ENCODE results near the gene NUMA1. TPM values are rescaled to one million over a fixed set of nuclear protein-coding genes. Genes with fewer than 3 reads are reported as not detected.

The NUMA1 gene
- total and polyA plus RNA-seq, 3 experiments from 2014 or later: 73.5 to 110 (median 106) TPM

- Histone ChIP-seq H3K27me3 (ENCODE audit: insufficient read depth, low read length, poor library complexity, severe bottlenecking) (no peaks in the 10 kb centered on the region), H3K9me3 (ENCODE audit: low read length) (no peaks in the 10 kb centered on the region), H3K36me3 (ENCODE audit: insufficient read depth, low read length) (peaks cover 25% of the 10 kb centered on the region), H3K4me1 (ENCODE audit: insufficient read depth, low read length) (peaks cover 31% of the 10 kb centered on the region), H3K4me3 (ENCODE audit: low read length) (no peak overlapping the region), H3K27ac (ENCODE audit: low read depth, low read length) (no peak overlapping the region)
- no peak for DNase-seq
- ChIA-PET POLR2A (interaction anchor here (1.1 kb wide), 1 partner anchor 12 kb away, joined by 4 read pairs; the partner anchor contains the start of gene ANAPC15), CTCF (interaction anchor here (1.3 to 2.8 kb wide), 4 partner anchors 9 to 75 kb away, joined by 4 to 14 read pairs (median 8); no protein-coding TSS in a partner anchor)
- H3K4me1 Mint-ChIP-seq: peaks cover 37 to 47% (median 43%) of the 10 kb centered on the region in 3 donors
- no peaks in the 10 kb centered on the region for H3K9me3 Mint-ChIP-seq
- H3K27me3 Mint-ChIP-seq: no peaks in the 10 kb centered on the region
- H3K36me3 Mint-ChIP-seq: peaks cover 0 to 52% (median 0%) of the 10 kb centered on the region in 3 donors
- peak overlapping the region in 5 of 8 donors; percentile 17 to 95 (median 67) for H3K27ac Mint-ChIP-seq
- peak overlapping the region in 1 of 7 donors; percentile 51 for H3K4me3 Mint-ChIP-seq
Measured at GRCh38 chr11:72100009-72100408, 19.7 kb upstream of the NUMA1 start.

- peak overlapping the region in 3 of 8 donors; percentile 22 to 43 (median 36) for H3K27ac Mint-ChIP-seq
- POLR2A ChIA-PET: no interaction called here
Measured at GRCh38 chr11:72098741-72099140, 18.4 kb upstream of the NUMA1 start.

GRCh38 chr11:72091292-72091691, 10.9 kb upstream of the NUMA1 start:
- H3K9me3 Mint-ChIP-seq: no peaks in the 10 kb centered on the region
- no peak overlapping the region for H3K4me3 ChIP-seq (ENCODE audit: low read length)
- DNase-seq: peak; percentile 39 to 77 (median 48)
- ChIA-PET POLR2A (interaction anchor here (0.8 kb wide), 1 partner anchor 51 kb away, joined by 4 read pairs; no protein-coding TSS in a partner anchor), CTCF (interaction anchor here (0.6 to 10.3 kb wide), 21 partner anchors 9 to 114 kb away, joined by 3 to 177 read pairs (median 4); partner anchors contain the start of gene LAMTOR1)
- H3K4me1 ChIP-seq (ENCODE audit: insufficient read depth, low read length): no peaks in the 10 kb centered on the region
- no peaks in the 10 kb centered on the region for H3K9me3 ChIP-seq (ENCODE audit: low read length)
- H3K27me3 Mint-ChIP-seq: no peaks in the 10 kb centered on the region
- no peak overlapping the region for H3K27ac ChIP-seq (ENCODE audit: low read depth, low read length)
- peak overlapping the region; percentile 37 to 84 (median 62) for H3K27ac Mint-ChIP-seq
- H3K4me1 Mint-ChIP-seq: peaks cover 3 to 12% (median 3%) of the 10 kb centered on the region in 3 donors
- H3K36me3 ChIP-seq (ENCODE audit: insufficient read depth, low read length): peaks cover 5% of the 10 kb centered on the region
- no peaks in the 10 kb centered on the region for H3K27me3 ChIP-seq (ENCODE audit: insufficient read depth, low read length, poor library complexity, severe bottlenecking)
- H3K36me3 Mint-ChIP-seq: peaks cover 0 to 49% (median 5%) of the 10 kb centered on the region in 3 donors
- peak overlapping the region in 1 of 7 donors; percentile 75 for H3K4me3 Mint-ChIP-seq

More at GRCh38 chr11:72098741-72099140, 18.4 kb upstream of the NUMA1 start:
- DNase-seq: no peak
- H3K9me3 Mint-ChIP-seq: no peaks in the 10 kb centered on the region
- CTCF ChIA-PET: interaction anchor here (1.2 to 10.3 kb wide), 4 partner anchors 8 to 71 kb away, joined by 4 to 177 read pairs (median 8); no protein-coding TSS in a partner anchor
- Histone ChIP-seq H3K4me3 (ENCODE audit: low read length) (no peak overlapping the region), H3K4me1 (ENCODE audit: insufficient read depth, low read length) (peaks cover 27% of the 10 kb centered on the region), H3K36me3 (ENCODE audit: insufficient read depth, low read length) (peaks cover 25% of the 10 kb centered on the region), H3K9me3 (ENCODE audit: low read length) (no peaks in the 10 kb centered on the region), H3K27ac (ENCODE audit: low read depth, low read length) (no peak overlapping the region), H3K27me3 (ENCODE audit: insufficient read depth, low read length, poor library complexity, severe bottlenecking) (no peaks in the 10 kb centered on the region)
- no peaks in the 10 kb centered on the region for H3K27me3 Mint-ChIP-seq
- H3K4me1 Mint-ChIP-seq: peaks cover 29 to 39% (median 35%) of the 10 kb centered on the region in 3 donors
- H3K36me3 Mint-ChIP-seq: peaks cover 0 to 61% (median 0%) of the 10 kb centered on the region in 3 donors
- no peak overlapping the region for H3K4me3 Mint-ChIP-seq

- ChIA-PET POLR2A (no interaction called here), CTCF (interaction anchor here (1.1 kb wide), 1 partner anchor 10 kb away, joined by 3 read pairs; no protein-coding TSS in a partner anchor)
- Histone ChIP-seq H3K36me3 (ENCODE audit: insufficient read depth, low read length) (peaks cover 5% of the 10 kb centered on the region), H3K4me3 (ENCODE audit: low read length) (no peak overlapping the region), H3K27me3 (ENCODE audit: insufficient read depth, low read length, poor library complexity, severe bottlenecking) (no peaks in the 10 kb centered on the region), H3K9me3 (ENCODE audit: low read length) (no peaks in the 10 kb centered on the region), H3K4me1 (ENCODE audit: insufficient read depth, low read length) (no peaks in the 10 kb centered on the region), H3K27ac (ENCODE audit: low read depth, low read length) (no peak overlapping the region)
- Mint-ChIP-seq H3K36me3 (peaks cover 0 to 34% (median 5%) of the 10 kb centered on the region in 3 donors), H3K9me3 (no peaks in the 10 kb centered on the region), H3K4me3 (no peak overlapping the region), H3K27me3 (no peaks in the 10 kb centered on the region), H3K27ac (peak overlapping the region in 6 of 8 donors; percentile 3 to 78 (median 70)), H3K4me1 (peaks cover 3 to 14% (median 3%) of the 10 kb centered on the region in 3 donors)
- DNase-seq: no peak
Measured at GRCh38 chr11:72088076-72088808, 7.9 kb upstream of the NUMA1 start.

- Mint-ChIP-seq H3K4me3 (no peak overlapping the region), H3K36me3 (peaks cover 0 to 30% (median 5%) of the 10 kb centered on the region in 3 donors), H3K27me3 (no peaks in the 10 kb centered on the region), H3K9me3 (no peaks in the 10 kb centered on the region), H3K4me1 (peaks cover 10 to 21% (median 17%) of the 10 kb centered on the region in 3 donors), H3K27ac (peak overlapping the region; percentile 36 to 83 (median 74))
- DNase-seq: no peak
- Histone ChIP-seq H3K36me3 (ENCODE audit: insufficient read depth, low read length) (peaks cover 5% of the 10 kb centered on the region), H3K4me1 (ENCODE audit: insufficient read depth, low read length) (peaks cover 9% of the 10 kb centered on the region), H3K4me3 (ENCODE audit: low read length) (no peak overlapping the region), H3K27me3 (ENCODE audit: insufficient read depth, low read length, poor library complexity, severe bottlenecking) (no peaks in the 10 kb centered on the region), H3K27ac (ENCODE audit: low read depth, low read length) (no peak overlapping the region), H3K9me3 (ENCODE audit: low read length) (no peaks in the 10 kb centered on the region)
- POLR2A ChIA-PET: interaction anchor here (1.1 kb wide), 1 partner anchor 11 kb away, joined by 3 read pairs; no protein-coding TSS in a partner anchor
- CTCF ChIA-PET: interaction anchor here (1.2 to 3.6 kb wide), 5 partner anchors 9 to 61 kb away, joined by 3 to 23 read pairs (median 5); partner anchors contain the start of gene TOMT
Measured at GRCh38 chr11:72085621-72086351, 5.4 kb upstream of the NUMA1 start.

- no peaks in the 10 kb centered on the region for H3K9me3 ChIP-seq (ENCODE audit: low read length)
- H3K27ac ChIP-seq (ENCODE audit: low read depth, low read length): no peak overlapping the region
- DNase-seq: no peak
- H3K9me3 Mint-ChIP-seq: no peaks in the 10 kb centered on the region
- peaks cover 15 to 26% (median 25%) of the 10 kb centered on the region in 3 donors for H3K4me1 Mint-ChIP-seq
- ChIA-PET CTCF (interaction anchor here (1.1 to 3.6 kb wide), 4 partner anchors 10 to 107 kb away, joined by 5 to 23 read pairs (median 7); no protein-coding TSS in a partner anchor), POLR2A (interaction anchor here (0.5 to 1.5 kb wide), 3 partner anchors 12 to 45 kb away, joined by 3 read pairs; no protein-coding TSS in a partner anchor)
- H3K36me3 ChIP-seq (ENCODE audit: insufficient read depth, low read length): peaks cover 5% of the 10 kb centered on the region
- H3K4me3 ChIP-seq (ENCODE audit: low read length): no peak overlapping the region
- H3K36me3 Mint-ChIP-seq: peaks cover 0 to 30% (median 4%) of the 10 kb centered on the region in 3 donors
- H3K27me3 ChIP-seq (ENCODE audit: insufficient read depth, low read length, poor library complexity, severe bottlenecking): no peaks in the 10 kb centered on the region
- H3K4me3 Mint-ChIP-seq: no peak overlapping the region
- no peaks in the 10 kb centered on the region for H3K27me3 Mint-ChIP-seq
- peak overlapping the region in 4 of 8 donors; percentile 6 to 66 (median 36) for H3K27ac Mint-ChIP-seq
- H3K4me1 ChIP-seq (ENCODE audit: insufficient read depth, low read length): peaks cover 10% of the 10 kb centered on the region
Measured at GRCh38 chr11:72084965-72085364, 4.6 kb upstream of the NUMA1 start.

GRCh38 chr11:72084076-72084475, 3.7 kb upstream of the NUMA1 start:
- no peak for DNase-seq
- Histone ChIP-seq H3K36me3 (ENCODE audit: insufficient read depth, low read length) (peaks cover 5% of the 10 kb centered on the region), H3K27me3 (ENCODE audit: insufficient read depth, low read length, poor library complexity, severe bottlenecking) (no peaks in the 10 kb centered on the region), H3K27ac (ENCODE audit: low read depth, low read length) (no peak overlapping the region), H3K4me1 (ENCODE audit: insufficient read depth, low read length) (peaks cover 19% of the 10 kb centered on the region), H3K9me3 (ENCODE audit: low read length) (no peaks in the 10 kb centered on the region), H3K4me3 (ENCODE audit: low read length) (no peak overlapping the region)
- peaks cover 0 to 21% (median under 1%) of the 10 kb centered on the region in 3 donors for H3K36me3 Mint-ChIP-seq
- ChIA-PET POLR2A (interaction anchor here (1.5 kb wide), 1 partner anchor 44 kb away, joined by 3 read pairs; no protein-coding TSS in a partner anchor), CTCF (interaction anchor here (1.1 to 3.6 kb wide), 3 partner anchors 11 to 106 kb away, joined by 5 to 23 read pairs (median 5); no protein-coding TSS in a partner anchor)
- no peaks in the 10 kb centered on the region for H3K9me3 Mint-ChIP-seq
- H3K4me1 Mint-ChIP-seq: peaks cover 21 to 32% (median 31%) of the 10 kb centered on the region in 3 donors
- no peaks in the 10 kb centered on the region for H3K27me3 Mint-ChIP-seq
- H3K4me3 Mint-ChIP-seq: no peak overlapping the region
- H3K27ac Mint-ChIP-seq: peak overlapping the region in 4 of 8 donors; percentile 7 to 95 (median 79)

All from CD8-positive, alpha-beta memory T cell (primary cell).